ENCODE measurements around the gene INPPL1.

The INPPL1 gene

DNA sequence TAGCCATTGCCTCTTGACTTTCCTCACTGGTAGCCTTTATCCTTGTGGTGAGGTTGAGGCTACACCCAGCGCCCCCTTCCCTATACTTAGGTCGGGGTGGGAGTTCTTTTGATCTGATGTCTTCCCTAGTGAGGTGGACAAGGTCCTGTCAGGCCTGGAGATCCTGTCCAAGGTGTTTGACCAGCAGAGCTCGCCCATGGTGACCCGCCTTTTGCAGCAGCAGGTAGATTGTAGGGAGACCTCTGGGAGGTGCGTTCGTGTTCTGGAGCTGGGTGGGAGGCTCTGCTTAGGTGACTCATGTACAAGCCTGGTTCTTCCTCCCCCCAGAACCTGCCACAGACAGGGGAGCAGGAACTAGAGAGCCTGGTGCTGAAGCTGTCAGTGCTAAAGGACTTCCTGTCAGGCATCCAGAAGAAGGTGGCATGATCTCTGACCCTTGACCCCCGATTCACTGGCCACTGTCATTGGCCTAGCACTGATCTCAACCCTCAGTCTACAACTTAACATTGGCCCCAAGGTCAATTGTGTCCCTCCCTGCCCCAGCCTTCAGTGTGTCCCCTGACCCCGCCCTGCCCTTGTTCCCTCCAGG lies 4.9 kb downstream of the INPPL1 start:
- no peak for DNase-seq (ENCODE audit: low read depth)
- no peak overlapping the region for H3K4me3 ChIP-seq (replicated peaks; ENCODE audit: low read depth, low read length)
- TF ChIP-seq, protein P1, sequence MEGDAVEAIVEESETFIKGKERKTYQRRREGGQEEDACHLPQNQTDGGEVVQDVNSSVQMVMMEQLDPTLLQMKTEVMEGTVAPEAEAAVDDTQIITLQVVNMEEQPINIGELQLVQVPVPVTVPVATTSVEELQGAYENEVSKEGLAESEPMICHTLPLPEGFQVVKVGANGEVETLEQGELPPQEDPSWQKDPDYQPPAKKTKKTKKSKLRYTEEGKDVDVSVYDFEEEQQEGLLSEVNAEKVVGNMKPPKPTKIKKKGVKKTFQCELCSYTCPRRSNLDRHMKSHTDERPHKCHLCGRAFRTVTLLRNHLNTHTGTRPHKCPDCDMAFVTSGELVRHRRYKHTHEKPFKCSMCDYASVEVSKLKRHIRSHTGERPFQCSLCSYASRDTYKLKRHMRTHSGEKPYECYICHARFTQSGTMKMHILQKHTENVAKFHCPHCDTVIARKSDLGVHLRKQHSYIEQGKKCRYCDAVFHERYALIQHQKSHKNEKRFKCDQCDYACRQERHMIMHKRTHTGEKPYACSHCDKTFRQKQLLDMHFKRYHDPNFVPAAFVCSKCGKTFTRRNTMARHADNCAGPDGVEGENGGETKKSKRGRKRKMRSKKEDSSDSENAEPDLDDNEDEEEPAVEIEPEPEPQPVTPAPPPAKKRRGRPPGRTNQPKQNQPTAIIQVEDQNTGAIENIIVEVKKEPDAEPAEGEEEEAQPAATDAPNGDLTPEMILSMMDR (IDR thresholded peaks at IDR 0.05; ENCODE audit: low read length, missing control alignments), result no peak

- TF ChIP-seq, protein P1 (IDR thresholded peaks at IDR 0.05; ENCODE audit: low read length, missing control alignments), result no peak
- no peak overlapping the region for H3K4me3 ChIP-seq (replicated peaks; ENCODE audit: low read depth, low read length)
These were observed 5.6 kb downstream of the INPPL1 start for GRCh38 chr11:72229925-72230763.

DNA sequence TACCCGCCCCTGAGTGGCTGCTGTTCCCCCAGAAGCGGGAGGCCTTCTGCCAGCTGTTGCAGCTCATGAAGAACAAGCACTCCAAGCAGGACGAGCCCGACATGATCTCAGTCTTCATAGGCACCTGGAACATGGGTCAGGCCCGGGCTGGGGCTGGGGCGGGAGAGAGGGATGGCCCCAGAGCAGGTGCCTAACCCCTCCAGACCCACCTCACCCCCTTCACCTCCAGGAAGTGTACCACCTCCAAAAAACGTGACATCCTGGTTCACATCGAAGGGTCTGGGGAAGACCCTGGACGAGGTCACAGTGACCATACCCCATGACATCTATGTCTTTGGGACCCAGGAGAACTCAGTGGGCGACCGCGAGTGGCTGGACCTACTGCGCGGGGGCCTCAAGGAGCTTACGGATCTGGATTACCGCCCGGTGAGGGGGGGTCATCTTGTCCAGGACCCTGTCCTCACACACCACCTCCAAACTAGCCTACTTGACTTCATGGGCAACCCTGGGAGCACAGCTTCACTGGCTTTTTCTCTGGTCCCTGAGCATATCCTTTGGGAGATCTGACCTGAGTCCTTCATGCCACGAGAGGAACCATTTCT lies 6.3 kb downstream of the INPPL1 start:
- no peak for DNase-seq (ENCODE audit: low read depth)
- H3K4me3 ChIP-seq (replicated peaks; ENCODE audit: low read depth, low read length), result no peak overlapping the region

More at GRCh38 chr11:72229925-72230763, 5.6 kb downstream of the INPPL1 start:
- no peak for DNase-seq (ENCODE audit: low read depth)

GRCh38 chr11:72231396-72232259 lies 7.1 kb downstream of the INPPL1 start:
- TF ChIP-seq, protein P1 (IDR thresholded peaks at IDR 0.05; ENCODE audit: low read length, missing control alignments), result no peak
- H3K4me3 ChIP-seq (replicated peaks; ENCODE audit: low read depth, low read length), result no peak overlapping the region
- no peak for DNase-seq (ENCODE audit: low read depth)

More for the DNA sequence above, 6.3 kb downstream of the INPPL1 start:
- TF ChIP-seq, protein P1 (IDR thresholded peaks at IDR 0.05; ENCODE audit: low read length, missing control alignments), result no peak

DNA sequence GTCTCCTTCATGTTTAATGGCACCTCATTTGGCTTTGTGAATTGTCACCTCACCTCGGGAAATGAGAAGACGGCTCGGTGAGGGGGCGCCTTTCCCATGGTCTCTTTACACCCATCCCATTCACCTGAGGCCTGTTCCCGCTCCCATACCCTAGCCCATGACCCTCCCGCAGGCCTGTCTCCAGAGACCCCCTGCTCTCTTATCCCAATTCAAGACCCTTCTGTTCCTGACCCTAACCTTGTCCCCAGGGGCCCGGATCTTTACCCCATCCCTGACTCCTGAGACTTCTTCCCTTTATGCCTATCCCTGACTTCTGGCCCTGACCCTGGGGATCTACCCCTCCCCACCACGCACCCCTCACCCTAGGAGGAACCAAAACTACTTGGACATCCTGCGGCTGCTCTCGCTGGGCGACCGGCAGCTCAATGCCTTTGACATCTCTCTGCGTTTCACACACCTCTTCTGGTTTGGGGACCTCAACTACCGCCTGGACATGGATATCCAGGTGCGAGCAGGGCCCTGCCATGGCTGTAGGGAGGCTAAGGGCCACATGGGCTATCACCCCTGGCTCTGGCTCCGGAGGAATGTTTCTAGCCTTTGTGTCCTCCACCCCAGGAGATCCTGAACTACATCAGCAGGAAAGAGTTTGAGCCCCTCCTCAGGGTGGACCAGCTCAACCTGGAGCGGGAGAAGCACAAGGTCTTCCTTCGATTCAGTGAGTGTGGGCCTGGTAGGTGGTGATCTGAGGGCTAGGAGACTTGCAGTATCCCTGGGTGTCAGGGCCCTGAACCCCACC lies 7.9 kb downstream of the INPPL1 start:
- TF ChIP-seq, protein P1 (IDR thresholded peaks at IDR 0.05; ENCODE audit: low read length, missing control alignments), result no peak
- H3K4me3 ChIP-seq (replicated peaks; ENCODE audit: low read depth, low read length), result no peak overlapping the region
- DNase-seq (ENCODE audit: low read depth), result no peak
